ENCODE data around the gene EARS2.
A peak's percentile ranks its signal among the peaks of the same experiment; 100 is the strongest.
"Not testable (repeated sequence)": the region's sequence is repeated elsewhere in the genome, so short reads cannot be mapped to it uniquely, and the experiment has no call there.

Gene EARS2

GRCh38 chr16:23590181-23590580 is 33.0 kb upstream of the EARS2 start:
- no peak for DNase-seq (ENCODE audit: low read depth)
- H3K4me3 ChIP-seq (ENCODE audit: control insufficient read depth, low read depth, low read length) = no peak overlapping the region
- TF ChIP-seq CTCF (IDR thresholded peaks at IDR 0.05; ENCODE audit: control insufficient read depth, insufficient read depth, low read depth, low read length, missing control alignments) = no peak

- no peak overlapping the region for H3K4me3 ChIP-seq (ENCODE audit: control insufficient read depth, low read depth, low read length)
- DNase-seq (ENCODE audit: low read depth) = peak; percentile 29
These were observed 30.6 kb upstream of the EARS2 start for GRCh38 chr16:23587726-23588125.

GRCh38 chr16:23584186-23585076 is 27.3 kb upstream of the EARS2 start:
- no peak for TF ChIP-seq CTCF (IDR thresholded peaks at IDR 0.05; ENCODE audit: control insufficient read depth, insufficient read depth, low read depth, low read length, missing control alignments)
- H3K4me3 ChIP-seq (ENCODE audit: control insufficient read depth, low read depth, low read length) = no peak overlapping the region
- DNase-seq (ENCODE audit: low read depth) = no peak

More at GRCh38 chr16:23587726-23588125, 30.6 kb upstream of the EARS2 start:
- TF ChIP-seq CTCF (IDR thresholded peaks at IDR 0.05; ENCODE audit: control insufficient read depth, insufficient read depth, low read depth, low read length, missing control alignments) = no peak

GRCh38 chr16:23583271-23583670 is 26.1 kb upstream of the EARS2 start:
- not testable (repeated sequence) for DNase-seq (ENCODE audit: low read depth); H3K4me3 ChIP-seq (ENCODE audit: control insufficient read depth, low read depth, low read length)

- no peak for TF ChIP-seq CTCF (IDR thresholded peaks at IDR 0.05; ENCODE audit: control insufficient read depth, insufficient read depth, low read depth, low read length, missing control alignments)
- no peak for DNase-seq (ENCODE audit: low read depth)
- H3K4me3 ChIP-seq (ENCODE audit: control insufficient read depth, low read depth, low read length) = no peak overlapping the region
These were observed 24.6 kb upstream of the EARS2 start for GRCh38 chr16:23581764-23582163.

- DNase-seq (ENCODE audit: low read depth) = no peak
- no peak for TF ChIP-seq CTCF (IDR thresholded peaks at IDR 0.05; ENCODE audit: control insufficient read depth, insufficient read depth, low read depth, low read length, missing control alignments)
- H3K4me3 ChIP-seq (ENCODE audit: control insufficient read depth, low read depth, low read length) = no peak overlapping the region
These were observed 23.2 kb upstream of the EARS2 start for GRCh38 chr16:23580391-23580790.

- no peak overlapping the region for H3K4me3 ChIP-seq (ENCODE audit: control insufficient read depth, low read depth, low read length)
- no peak for DNase-seq (ENCODE audit: low read depth)
- no peak for TF ChIP-seq CTCF (IDR thresholded peaks at IDR 0.05; ENCODE audit: control insufficient read depth, insufficient read depth, low read depth, low read length, missing control alignments)
These were observed 22.2 kb upstream of the EARS2 start for GRCh38 chr16:23579371-23579770.

All from AG09309 (cell line).